22Rv1 (cell line): ENCODE results near the gene SMOC2.

Experiments
- ZFX ChIP-seq: fragments of 450-650 bp; IDR thresholded peaks from 2 replicates; pipeline ENCODE4 v1.6.1; 2017; ENCODE audit warnings: antibody characterized with exemption, borderline replicate concordance
- TF ChIP-seq, protein P1 (sequence below): fragments of 450-650 bp; IDR thresholded peaks from 2 replicates; pipeline ENCODE4 v1.5.1; 2017; ENCODE audit warnings: mild to moderate bottlenecking

DNA sequence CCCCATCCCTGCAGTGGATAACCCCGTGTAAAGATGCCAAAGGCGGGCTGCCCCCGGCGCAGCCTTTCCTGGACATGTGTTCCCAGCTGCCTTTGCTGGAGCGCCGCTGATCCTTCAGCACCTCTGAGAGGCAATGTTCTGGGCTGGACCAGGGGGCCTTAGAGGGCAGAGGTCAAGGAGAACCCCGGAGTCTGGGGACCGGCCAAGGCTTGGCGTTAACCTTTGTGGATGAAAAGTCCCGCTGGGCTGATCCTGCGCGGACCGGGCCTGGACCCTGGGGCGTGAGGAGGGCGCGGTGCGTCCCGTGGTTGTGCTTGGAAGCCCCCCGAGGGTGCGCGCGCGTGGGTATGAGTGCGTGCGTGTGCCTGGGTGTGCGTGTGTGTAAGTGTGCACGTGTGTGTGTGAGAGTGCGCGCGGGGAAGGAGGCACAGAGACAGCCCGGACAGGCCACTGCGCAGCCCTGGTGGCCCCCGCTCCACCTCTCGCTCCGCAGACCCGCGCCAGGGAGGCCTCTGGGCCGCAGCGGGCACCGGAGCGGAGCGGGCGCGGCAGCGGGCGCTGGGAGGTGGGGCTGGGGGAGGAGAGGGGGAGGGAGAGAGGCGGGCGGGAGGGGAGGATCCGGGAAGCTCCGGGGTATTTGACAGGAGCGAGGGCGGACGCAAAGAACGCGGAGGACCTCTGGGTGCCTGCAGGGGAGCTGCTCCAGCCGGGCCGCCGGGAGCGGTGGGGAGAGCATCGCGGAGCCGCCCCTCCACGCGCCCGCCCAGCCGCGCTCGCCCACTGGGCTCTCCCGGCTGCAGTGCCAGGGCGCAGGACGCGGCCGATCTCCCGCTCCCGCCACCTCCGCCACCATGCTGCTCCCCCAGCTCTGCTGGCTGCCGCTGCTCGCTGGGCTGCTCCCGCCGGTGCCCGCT, at the start of gene SMOC2:
- TF ChIP-seq, protein P1, sequence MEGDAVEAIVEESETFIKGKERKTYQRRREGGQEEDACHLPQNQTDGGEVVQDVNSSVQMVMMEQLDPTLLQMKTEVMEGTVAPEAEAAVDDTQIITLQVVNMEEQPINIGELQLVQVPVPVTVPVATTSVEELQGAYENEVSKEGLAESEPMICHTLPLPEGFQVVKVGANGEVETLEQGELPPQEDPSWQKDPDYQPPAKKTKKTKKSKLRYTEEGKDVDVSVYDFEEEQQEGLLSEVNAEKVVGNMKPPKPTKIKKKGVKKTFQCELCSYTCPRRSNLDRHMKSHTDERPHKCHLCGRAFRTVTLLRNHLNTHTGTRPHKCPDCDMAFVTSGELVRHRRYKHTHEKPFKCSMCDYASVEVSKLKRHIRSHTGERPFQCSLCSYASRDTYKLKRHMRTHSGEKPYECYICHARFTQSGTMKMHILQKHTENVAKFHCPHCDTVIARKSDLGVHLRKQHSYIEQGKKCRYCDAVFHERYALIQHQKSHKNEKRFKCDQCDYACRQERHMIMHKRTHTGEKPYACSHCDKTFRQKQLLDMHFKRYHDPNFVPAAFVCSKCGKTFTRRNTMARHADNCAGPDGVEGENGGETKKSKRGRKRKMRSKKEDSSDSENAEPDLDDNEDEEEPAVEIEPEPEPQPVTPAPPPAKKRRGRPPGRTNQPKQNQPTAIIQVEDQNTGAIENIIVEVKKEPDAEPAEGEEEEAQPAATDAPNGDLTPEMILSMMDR = no peak
- no peak for TF ChIP-seq ZFX
